Right lobe of liver (tissue), 4 donors: ENCODE results near the gene KAZN.

Experiments used
- CTCF ChIP-seq, 4 donors: fragments of 200-600 bp in 3 of 4; fragments of 450-650 bp in 1 of 4; IDR thresholded peaks; one replicate each; pipeline versions ENCODE4 v1.5.1 to v1.8.0; 2016 to 2022; ENCODE audit warnings: antibody characterized with exemption in 4 of 4, mild to moderate bottlenecking in 2 of 4
- POLR2A ChIP-seq: fragments of 450-650 bp; IDR thresholded peaks from one replicate; pipeline ENCODE4 v1.6.1; 2017; ENCODE audit warnings: antibody characterized with exemption, mild to moderate bottlenecking
- donor health status: DM: no; HTN: no; CAD: no.
- donor health status: DM: no; HTN: no; CAD: no.
- donor health status: DM: no; HTN: yes; CAD: no.

DNA sequence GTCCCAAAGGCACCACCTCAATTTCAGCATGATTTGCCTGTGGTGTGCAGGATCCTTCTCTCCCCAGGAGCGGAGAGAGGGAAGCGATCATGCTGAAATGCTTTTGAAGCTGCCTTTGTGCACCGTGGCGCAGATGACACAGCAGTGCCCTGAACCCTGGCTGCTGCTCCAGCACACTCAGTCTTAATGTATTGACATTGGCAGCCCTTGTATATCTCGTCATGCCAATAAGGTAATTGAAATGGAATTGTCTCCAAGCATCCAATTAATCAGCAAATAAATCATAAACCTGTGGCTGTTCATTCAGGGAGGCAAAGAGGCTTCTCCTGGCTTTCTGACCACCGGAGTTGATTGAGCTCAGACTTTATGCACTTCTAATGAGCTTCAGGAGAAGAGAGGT is 139.8 kb downstream of the KAZN start:
- no peak for TF ChIP-seq CTCF (IDR thresholded peaks at IDR 0.05)
- no peak for TF ChIP-seq POLR2A
